ENCODE measurements around the gene AKNA.

GRCh38 chr9:114399381-114399780 lies 11.6 kb upstream of the AKNA start:
- TF ChIP-seq GATA2 (IDR thresholded peaks at IDR 0.05; ENCODE audit: low read depth, low read length) (no peak), GATA3 (IDR thresholded peaks at IDR 0.05; ENCODE audit: low read depth, low read length) (no peak)

Measured in SH-SY5Y (cell line).